ENCODE results near the gene DICER1. TPM values are rescaled to one million over a fixed set of nuclear protein-coding genes. Genes with fewer than 3 reads are reported as not detected.

DICER1 gene
- polyA plus RNA-seq, 2 of the 4 experiments (the other 2 are of a cell fraction) = 14.1 to 46.3 TPM

GRCh38 chr14:95069547-95069946 lies 87.8 kb downstream of the DICER1 start:
- CTCF ChIA-PET = no interaction called here
- WGBS (ENCODE audit: missing lambda C conversion rate) = 33% methylated on average over 9 of the region's 10 CpGs
- TF ChIP-seq CBX2 (IDR thresholded peaks at IDR 0.05; ENCODE audit: borderline replicate concordance, low read depth) = no peak
- no peak for TF ChIP-seq TP53 (CRISPR knock-in tag; IDR thresholded peaks at IDR 0.05)
- TF ChIP-seq ESRRA (IDR thresholded peaks at IDR 0.05; ENCODE audit: borderline replicate concordance, low read length) = no peak
- no peak for TF ChIP-seq CEBPB (IDR thresholded peaks at IDR 0.05)
- no peak for TF ChIP-seq EP300 (IDR thresholded peaks at IDR 0.05)
- TF ChIP-seq HOXB13 (CRISPR knock-in tag; IDR thresholded peaks at IDR 0.05; ENCODE audit: low read depth) = no peak
- TF ChIP-seq USF2 (IDR thresholded peaks at IDR 0.05) = no peak
- no peak for TF ChIP-seq RNF2 (IDR thresholded peaks at IDR 0.05; ENCODE audit: borderline replicate concordance, low read depth)
- no peak for TF ChIP-seq BCL3 (IDR thresholded peaks at IDR 0.05)
- TF ChIP-seq ZSCAN20 (CRISPR knock-in tag; IDR thresholded peaks at IDR 0.05) = no peak
- no peak for TF ChIP-seq POLR2AphosphoS2 (conservative IDR thresholded peaks at IDR 0.05; ENCODE audit: low read length)
- no peak for TF ChIP-seq HMGXB4 (CRISPR knock-in tag; IDR thresholded peaks at IDR 0.05; ENCODE audit: borderline replicate concordance)
- no peak for TF ChIP-seq NPAS2 (CRISPR knock-in tag; IDR thresholded peaks at IDR 0.05; ENCODE audit: borderline replicate concordance)
- no peak for TF ChIP-seq HEYL (CRISPR knock-in tag; IDR thresholded peaks at IDR 0.05)
- TF ChIP-seq TFCP2L1 (CRISPR knock-in tag; IDR thresholded peaks at IDR 0.05) = no peak
- Histone ChIP-seq H3K4me3 (no peak overlapping the region), H3K27ac (no peak overlapping the region), H3K4me2 (no peak overlapping the region), H3K9me3 (no peaks in the 10 kb centered on the region), H3K4me1 (no peaks in the 10 kb centered on the region)
- FAIRE-seq (no peak), DNase-seq (ENCODE audit: low read depth in 1 of 2, low spot score in 1 of 2) (no peak), ATAC-seq (no peak)
- POLR2A ChIA-PET = no interaction called here

- no peak overlapping the region for H3K4me3 ChIP-seq
- no peak for DNase-seq (ENCODE audit: low read depth in 1 of 2, low spot score in 1 of 2)
- no peak for FAIRE-seq
- 38% methylated on average over 7 of the region's 7 CpGs for WGBS (ENCODE audit: missing lambda C conversion rate)
- H3K4me2 ChIP-seq = no peak overlapping the region
- H3K4me1 ChIP-seq = no peaks in the 10 kb centered on the region
- no peak overlapping the region for H3K27ac ChIP-seq
- ATAC-seq = no peak; a peak in 1 of 6 replicates
- ChIA-PET CTCF (no interaction called here), POLR2A (no interaction called here)
- no peaks in the 10 kb centered on the region for H3K9me3 ChIP-seq
- TF ChIP-seq CBX8 (IDR thresholded peaks at IDR 0.05) (no peak), FOXS1 (CRISPR knock-in tag; IDR thresholded peaks at IDR 0.05) (no peak), CEBPB (IDR thresholded peaks at IDR 0.05) (no peak), CHD4 (IDR thresholded peaks at IDR 0.05; ENCODE audit: borderline replicate concordance) (no peak), EHMT2 (IDR thresholded peaks at IDR 0.05; ENCODE audit: low read depth) (no peak), JUN (IDR thresholded peaks at IDR 0.05) (no peak), FOSB (CRISPR knock-in tag; IDR thresholded peaks at IDR 0.05) (no peak), RCOR1 (IDR thresholded peaks at IDR 0.05; ENCODE audit: low read depth, low read length) (no peak), ELK1 (IDR thresholded peaks at IDR 0.05; ENCODE audit: low read depth, low read length) (no peak), ZSCAN20 (CRISPR knock-in tag; IDR thresholded peaks at IDR 0.05) (no peak), RFX5 (IDR thresholded peaks at IDR 0.05) (no peak)
Observed at GRCh38 chr14:95069018-95069417, 88.3 kb downstream of the DICER1 start.

Data from A549 (cell line).